Measurements from ENCODE around the gene KPNA2. TPM values are rescaled to one million over a fixed set of nuclear protein-coding genes. Genes with fewer than 3 reads are reported as not detected.
A peak's percentile ranks its signal among the peaks of the same experiment; 100 is the strongest.
"Not testable (repeated sequence)": the region's sequence is repeated elsewhere in the genome, so short reads cannot be mapped to it uniquely, and the experiment has no call there.

Gene KPNA2
- total and polyA plus RNA-seq, 4 donors = 44.1 to 101 (median 76.0) TPM

GRCh38 chr17:68053231-68054013 is 17.9 kb downstream of the KPNA2 start:
- Histone ChIP-seq H3K36me3 (ENCODE audit: control insufficient read depth, insufficient read depth, low read length) (no peaks in the 10 kb centered on the region), H3K4me1 (ENCODE audit: control insufficient read depth, insufficient read depth, low read length) (peaks cover 5% of the 10 kb centered on the region), H3K27me3 (ENCODE audit: control insufficient read depth, insufficient read depth, low read length) (no peaks in the 10 kb centered on the region), H3K9me3 (ENCODE audit: control insufficient read depth, insufficient read depth, low read length) (no peaks in the 10 kb centered on the region), H3K4me3 (ENCODE audit: low read depth, low read length) (no peak overlapping the region), H3K27ac (ENCODE audit: low read depth, low read length) (no peak overlapping the region)
- no peak for DNase-seq (ENCODE audit: low read depth in 4 of 6, low spot score in 6 of 6)
- WGBS (ENCODE audit: insufficient coverage) = 80% methylated on average over 6 of the region's 9 CpGs

DNA sequence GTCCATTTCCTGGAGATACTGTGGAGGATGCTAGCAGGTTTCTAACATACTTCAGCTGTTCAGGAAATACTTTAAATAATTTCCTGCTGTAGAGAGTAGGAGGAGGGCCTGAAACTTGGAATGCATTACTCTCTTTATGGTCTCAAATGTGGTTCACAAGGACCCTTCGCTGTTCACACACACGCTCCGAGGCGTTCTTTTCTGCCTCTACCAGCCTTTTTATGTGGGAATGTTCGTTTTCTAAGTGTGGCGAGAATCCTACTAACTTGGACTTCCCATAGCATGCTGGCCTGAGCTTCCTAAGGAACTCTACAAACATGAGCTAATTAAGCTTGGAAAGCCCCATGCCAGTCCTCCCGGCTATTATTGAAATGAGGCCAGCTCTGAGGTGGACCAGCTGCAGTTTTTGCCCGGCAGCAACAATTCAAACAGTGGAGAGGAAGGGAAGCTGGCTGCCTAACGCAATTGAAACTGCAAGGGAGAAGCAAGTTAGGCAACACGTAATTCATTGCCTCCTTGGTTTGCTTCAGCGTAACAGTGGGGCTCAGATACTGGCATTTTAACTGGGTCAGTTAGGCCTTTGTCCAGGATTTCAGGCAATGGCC is 18.9 kb downstream of the KPNA2 start:
- whole genome bisulfite sequencing (ENCODE audit: insufficient coverage) = 21% methylated on average over 6 of the region's 11 CpGs
- peak in 3 of 6 donors; percentile 20 to 79 (median 71) for DNase-seq (ENCODE audit: low read depth in 4 of 6, low spot score in 6 of 6)
- H3K36me3 ChIP-seq (ENCODE audit: control insufficient read depth, insufficient read depth, low read length) = no peaks in the 10 kb centered on the region
- H3K4me1 ChIP-seq (ENCODE audit: control insufficient read depth, insufficient read depth, low read length) = peaks cover 5% of the 10 kb centered on the region
- no peak overlapping the region for H3K4me3 ChIP-seq (ENCODE audit: low read depth, low read length)
- H3K9me3 ChIP-seq (ENCODE audit: control insufficient read depth, insufficient read depth, low read length) = no peaks in the 10 kb centered on the region
- no peaks in the 10 kb centered on the region for H3K27me3 ChIP-seq (ENCODE audit: control insufficient read depth, insufficient read depth, low read length)
- peak overlapping the region; percentile 52 for H3K27ac ChIP-seq (ENCODE audit: low read depth, low read length)

DNA sequence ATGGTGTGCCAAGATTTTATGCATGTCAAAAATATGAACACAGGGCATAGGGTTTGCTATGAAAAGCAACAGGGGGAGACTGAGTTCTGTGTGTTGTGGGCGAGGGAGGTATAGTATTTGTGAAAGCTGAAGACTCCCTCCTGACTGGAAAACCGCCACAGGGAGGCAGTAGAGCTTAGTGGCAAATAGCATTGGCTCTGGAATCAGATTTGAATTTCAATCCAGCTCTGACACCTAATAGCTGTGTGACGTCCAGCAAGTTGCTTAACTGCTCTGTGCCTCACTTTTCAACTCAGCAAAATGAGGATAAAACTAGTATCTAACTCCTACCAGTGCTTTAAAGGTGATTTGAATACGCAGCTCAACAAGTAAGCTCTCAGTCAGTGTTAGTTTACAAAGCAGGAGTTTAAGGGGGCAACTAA is 22.0 kb downstream of the KPNA2 start:
- H3K9me3 ChIP-seq (ENCODE audit: control insufficient read depth, insufficient read depth, low read length) = no peaks in the 10 kb centered on the region
- H3K4me1 ChIP-seq (ENCODE audit: control insufficient read depth, insufficient read depth, low read length) = peaks cover 5% of the 10 kb centered on the region
- no CpG with 5 or more reads among the region's 4 CpGs for WGBS (ENCODE audit: insufficient coverage)
- no peak overlapping the region for H3K27ac ChIP-seq (ENCODE audit: low read depth, low read length)
- H3K27me3 ChIP-seq (ENCODE audit: control insufficient read depth, insufficient read depth, low read length) = no peaks in the 10 kb centered on the region
- H3K36me3 ChIP-seq (ENCODE audit: control insufficient read depth, insufficient read depth, low read length) = no peaks in the 10 kb centered on the region
- H3K4me3 ChIP-seq (ENCODE audit: low read depth, low read length) = no peak overlapping the region
- no peak for DNase-seq (ENCODE audit: low read depth in 4 of 6, low spot score in 6 of 6)

GRCh38 chr17:68060336-68060735 is 24.8 kb downstream of the KPNA2 start:
- Histone ChIP-seq H3K4me3 (ENCODE audit: low read depth, low read length) (no peak overlapping the region), H3K36me3 (ENCODE audit: control insufficient read depth, insufficient read depth, low read length) (no peaks in the 10 kb centered on the region), H3K9me3 (ENCODE audit: control insufficient read depth, insufficient read depth, low read length) (no peaks in the 10 kb centered on the region), H3K4me1 (ENCODE audit: control insufficient read depth, insufficient read depth, low read length) (no peaks in the 10 kb centered on the region), H3K27me3 (ENCODE audit: control insufficient read depth, insufficient read depth, low read length) (no peaks in the 10 kb centered on the region), H3K27ac (ENCODE audit: low read depth, low read length) (no peak overlapping the region)
- WGBS (ENCODE audit: insufficient coverage) = no CpG with 5 or more reads among the region's 2 CpGs
- DNase-seq (ENCODE audit: low read depth in 4 of 6, low spot score in 6 of 6) = no peak

GRCh38 chr17:68061512-68062313 is 26.2 kb downstream of the KPNA2 start:
- Histone ChIP-seq H3K4me3 (ENCODE audit: low read depth, low read length) (no peak overlapping the region), H3K27ac (ENCODE audit: low read depth, low read length) (no peak overlapping the region), H3K27me3 (ENCODE audit: control insufficient read depth, insufficient read depth, low read length) (no peaks in the 10 kb centered on the region), H3K9me3 (ENCODE audit: control insufficient read depth, insufficient read depth, low read length) (no peaks in the 10 kb centered on the region), H3K36me3 (ENCODE audit: control insufficient read depth, insufficient read depth, low read length) (no peaks in the 10 kb centered on the region), H3K4me1 (ENCODE audit: control insufficient read depth, insufficient read depth, low read length) (no peaks in the 10 kb centered on the region)
- WGBS (ENCODE audit: insufficient coverage) = 76% methylated on average over 7 of the region's 11 CpGs
- DNase-seq (ENCODE audit: low read depth in 4 of 6, low spot score in 6 of 6) = no peak

DNA sequence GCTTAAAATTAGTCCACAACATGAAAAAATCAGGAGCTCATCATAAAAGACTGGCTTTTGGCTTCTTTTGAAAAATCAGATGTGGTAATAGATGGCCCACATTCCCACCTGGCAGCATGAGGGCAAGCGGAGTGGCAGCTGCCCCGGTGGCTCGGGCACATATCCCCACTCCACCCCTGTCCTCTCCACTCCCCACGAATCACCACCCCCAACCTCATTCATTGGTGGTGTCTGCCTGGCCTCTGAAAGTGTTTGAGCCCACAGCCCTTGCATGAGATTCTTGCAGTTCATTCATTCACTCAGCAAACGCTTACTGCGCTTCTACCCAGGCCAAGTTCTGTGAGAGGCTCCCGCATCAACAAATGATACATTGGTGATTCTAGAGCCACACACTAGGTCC is 29.8 kb downstream of the KPNA2 start:
- not testable (repeated sequence) for H3K4me3 ChIP-seq (ENCODE audit: low read depth, low read length); H3K9me3 ChIP-seq (ENCODE audit: control insufficient read depth, insufficient read depth, low read length); H3K27me3 ChIP-seq (ENCODE audit: control insufficient read depth, insufficient read depth, low read length); H3K36me3 ChIP-seq (ENCODE audit: control insufficient read depth, insufficient read depth, low read length); H3K4me1 ChIP-seq (ENCODE audit: control insufficient read depth, insufficient read depth, low read length); H3K27ac ChIP-seq (ENCODE audit: low read depth, low read length); DNase-seq (ENCODE audit: low read depth in 4 of 6, low spot score in 6 of 6)
- WGBS (ENCODE audit: insufficient coverage) = 69% methylated on average over 4 of the region's 7 CpGs

DNA sequence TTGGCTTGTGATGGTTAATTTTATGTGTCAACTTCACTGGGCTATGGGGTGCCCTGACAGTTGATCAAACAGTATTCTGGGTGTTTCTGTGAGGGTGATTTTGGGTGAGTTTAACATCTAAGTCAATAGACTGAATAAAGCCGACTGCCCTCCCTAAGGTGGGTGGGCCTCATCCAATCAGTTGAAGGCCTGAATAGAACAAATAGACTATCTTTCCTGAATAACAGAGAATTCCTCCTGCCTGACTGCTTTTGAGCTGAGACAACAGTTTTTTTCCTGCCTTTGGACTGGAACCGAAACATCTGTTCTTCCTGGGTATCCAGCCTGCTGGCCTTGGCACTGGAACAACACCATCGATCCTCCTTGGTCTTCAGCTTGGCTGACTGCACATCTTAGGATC is 33.0 kb downstream of the KPNA2 start:
- not testable (repeated sequence) for H3K4me1 ChIP-seq (ENCODE audit: control insufficient read depth, insufficient read depth, low read length); H3K4me3 ChIP-seq (ENCODE audit: low read depth, low read length); H3K36me3 ChIP-seq (ENCODE audit: control insufficient read depth, insufficient read depth, low read length); H3K9me3 ChIP-seq (ENCODE audit: control insufficient read depth, insufficient read depth, low read length); H3K27me3 ChIP-seq (ENCODE audit: control insufficient read depth, insufficient read depth, low read length); H3K27ac ChIP-seq (ENCODE audit: low read depth, low read length)
- DNase-seq (ENCODE audit: low read depth in 4 of 6, low spot score in 6 of 6) = peak in 1 of 6 donors; percentile 11
- WGBS (ENCODE audit: insufficient coverage) = 91% methylated on average over 1 of the region's 3 CpGs

DNA sequence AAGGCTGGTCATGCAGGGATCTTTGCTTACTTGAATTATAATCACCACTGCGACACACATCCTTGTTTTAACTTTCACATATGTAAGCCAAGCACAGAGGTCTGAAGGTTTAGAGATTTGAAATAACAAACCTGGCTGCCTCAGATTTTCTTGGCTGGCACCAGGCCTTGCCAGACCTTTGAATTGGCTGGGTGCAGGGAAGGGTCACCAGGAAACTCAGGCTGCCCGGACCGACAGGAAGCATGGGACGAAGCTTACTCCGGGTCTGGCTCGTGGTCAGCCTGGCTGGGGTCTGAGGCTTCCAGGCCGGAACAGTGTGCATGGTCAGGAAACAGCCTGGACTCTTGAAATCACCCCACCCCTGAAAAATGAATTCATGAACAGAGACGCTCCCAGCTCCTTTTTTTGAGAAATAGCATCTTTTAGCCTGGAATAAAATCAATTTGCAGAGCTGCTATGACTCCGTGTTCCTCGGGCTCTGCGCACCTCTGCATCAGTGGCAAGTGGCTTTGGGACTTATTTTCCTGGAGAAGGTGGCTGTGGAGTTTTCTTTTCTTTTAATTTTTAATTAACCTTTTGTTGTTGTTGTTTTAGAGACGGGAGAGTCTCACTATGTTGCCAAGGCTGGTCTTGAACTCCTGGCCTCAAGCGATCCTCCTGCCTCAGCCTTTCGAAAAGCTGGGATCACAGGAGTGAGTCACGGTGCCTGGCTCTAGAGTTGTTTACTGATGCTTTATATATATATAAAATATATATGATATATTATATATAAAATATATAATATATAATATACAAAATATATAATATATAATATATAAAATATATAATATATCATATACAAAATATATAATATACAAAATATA is 35.3 kb downstream of the KPNA2 start:
- H3K27me3 ChIP-seq (ENCODE audit: control insufficient read depth, insufficient read depth, low read length); H3K4me3 ChIP-seq (ENCODE audit: low read depth, low read length); H3K4me1 ChIP-seq (ENCODE audit: control insufficient read depth, insufficient read depth, low read length); H3K9me3 ChIP-seq (ENCODE audit: control insufficient read depth, insufficient read depth, low read length); H3K36me3 ChIP-seq (ENCODE audit: control insufficient read depth, insufficient read depth, low read length); H3K27ac ChIP-seq (ENCODE audit: low read depth, low read length): not testable (repeated sequence)
- 37% methylated on average over 6 of the region's 15 CpGs for whole genome bisulfite sequencing (ENCODE audit: insufficient coverage)
- DNase-seq (ENCODE audit: low read depth in 4 of 6, low spot score in 6 of 6) = peak in 1 of 6 donors; percentile 14

GRCh38 chr17:68074279-68074678 is 38.7 kb downstream of the KPNA2 start:
- H3K4me3 ChIP-seq (ENCODE audit: low read depth, low read length) = no peak overlapping the region
- no peak overlapping the region for H3K27ac ChIP-seq (ENCODE audit: low read depth, low read length)
- H3K9me3 ChIP-seq (ENCODE audit: control insufficient read depth, insufficient read depth, low read length) = no peaks in the 10 kb centered on the region
- peaks cover 3% of the 10 kb centered on the region for H3K4me1 ChIP-seq (ENCODE audit: control insufficient read depth, insufficient read depth, low read length)
- WGBS (ENCODE audit: insufficient coverage) = 100% methylated on average over 2 of the region's 4 CpGs
- no peaks in the 10 kb centered on the region for H3K36me3 ChIP-seq (ENCODE audit: control insufficient read depth, insufficient read depth, low read length)
- DNase-seq (ENCODE audit: low read depth in 4 of 6, low spot score in 6 of 6) = no peak
- no peaks in the 10 kb centered on the region for H3K27me3 ChIP-seq (ENCODE audit: control insufficient read depth, insufficient read depth, low read length)
